ENCODE results near the gene CUX1.
"Not testable (repeated sequence)": the region's sequence is repeated elsewhere in the genome, so short reads cannot be mapped to it uniquely, and the experiment has no call there.

The CUX1 gene

DNA sequence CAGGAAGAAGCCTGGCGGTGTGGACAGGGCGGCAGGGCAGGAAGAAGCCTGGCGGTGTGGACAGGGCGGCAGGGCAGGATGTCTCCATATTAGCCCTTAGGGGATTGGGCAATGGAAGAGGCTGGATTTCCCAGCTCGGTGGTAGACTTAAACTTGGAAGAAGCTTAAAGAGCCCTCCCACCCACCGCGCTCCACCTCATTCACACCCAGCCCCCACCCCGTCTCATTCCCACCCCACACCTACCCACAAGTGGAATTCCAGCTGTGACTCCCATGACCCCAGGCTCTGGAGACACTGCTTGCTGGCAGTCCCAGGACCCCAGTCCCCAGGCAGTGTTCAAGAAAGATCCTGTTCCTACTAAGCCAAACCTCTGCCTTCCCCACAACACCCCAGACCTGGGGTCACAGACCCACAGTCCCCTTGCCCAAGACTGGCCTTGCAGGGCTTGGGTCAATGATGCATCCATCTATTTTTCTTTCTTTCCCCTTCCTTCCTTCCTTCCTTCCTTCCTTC, 504.8 kb downstream of the CUX1 start:
- TF ChIP-seq, protein P1, sequence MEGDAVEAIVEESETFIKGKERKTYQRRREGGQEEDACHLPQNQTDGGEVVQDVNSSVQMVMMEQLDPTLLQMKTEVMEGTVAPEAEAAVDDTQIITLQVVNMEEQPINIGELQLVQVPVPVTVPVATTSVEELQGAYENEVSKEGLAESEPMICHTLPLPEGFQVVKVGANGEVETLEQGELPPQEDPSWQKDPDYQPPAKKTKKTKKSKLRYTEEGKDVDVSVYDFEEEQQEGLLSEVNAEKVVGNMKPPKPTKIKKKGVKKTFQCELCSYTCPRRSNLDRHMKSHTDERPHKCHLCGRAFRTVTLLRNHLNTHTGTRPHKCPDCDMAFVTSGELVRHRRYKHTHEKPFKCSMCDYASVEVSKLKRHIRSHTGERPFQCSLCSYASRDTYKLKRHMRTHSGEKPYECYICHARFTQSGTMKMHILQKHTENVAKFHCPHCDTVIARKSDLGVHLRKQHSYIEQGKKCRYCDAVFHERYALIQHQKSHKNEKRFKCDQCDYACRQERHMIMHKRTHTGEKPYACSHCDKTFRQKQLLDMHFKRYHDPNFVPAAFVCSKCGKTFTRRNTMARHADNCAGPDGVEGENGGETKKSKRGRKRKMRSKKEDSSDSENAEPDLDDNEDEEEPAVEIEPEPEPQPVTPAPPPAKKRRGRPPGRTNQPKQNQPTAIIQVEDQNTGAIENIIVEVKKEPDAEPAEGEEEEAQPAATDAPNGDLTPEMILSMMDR (conservative IDR thresholded peaks at IDR 0.05; ENCODE audit: low read length): no peak
- H3K4me3 ChIP-seq (ENCODE audit: low read length): no peak overlapping the region

DNA sequence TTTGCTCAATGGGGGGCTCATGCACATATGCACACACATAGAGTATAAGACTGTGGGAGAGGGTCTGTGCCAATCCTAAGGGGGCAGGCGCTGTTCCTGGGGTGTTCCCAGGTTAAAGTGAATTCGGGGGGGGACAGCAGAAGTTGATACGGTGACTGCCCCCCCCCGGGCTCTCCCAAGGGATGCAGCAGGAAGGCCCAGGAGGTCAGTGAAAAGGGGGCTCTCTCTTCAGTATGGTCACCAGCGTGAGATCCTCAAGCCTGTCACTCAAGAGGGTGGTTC, 506.4 kb downstream of the CUX1 start:
- no peak overlapping the region for H3K4me3 ChIP-seq (ENCODE audit: low read length)
- TF ChIP-seq, protein P1 (conservative IDR thresholded peaks at IDR 0.05; ENCODE audit: low read length): no peak
- no peak for DNase-seq (ENCODE audit: low read depth)

More for the DNA sequence above, 504.8 kb downstream of the CUX1 start:
- no peak for DNase-seq (ENCODE audit: low read depth)

DNA sequence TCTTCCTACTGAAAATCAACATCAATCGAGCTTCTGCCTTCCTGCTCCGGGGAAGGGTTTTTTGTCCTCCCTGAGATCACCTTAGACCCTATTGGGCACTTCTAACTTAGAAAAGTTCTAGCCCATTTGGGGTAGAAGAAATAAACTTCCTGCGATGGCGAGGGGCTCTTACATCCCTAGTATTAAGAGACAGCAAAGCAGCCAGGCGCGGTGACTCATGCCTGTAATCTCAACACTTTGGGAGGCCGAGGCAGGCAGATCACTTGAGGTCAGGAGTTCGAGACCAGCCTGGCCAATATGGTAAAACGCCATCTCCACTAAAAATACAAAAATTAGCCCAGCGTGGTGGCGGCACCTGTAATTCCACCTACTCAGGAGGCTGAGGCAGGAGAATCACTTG, 507.7 kb downstream of the CUX1 start:
- not testable (repeated sequence) for H3K4me3 ChIP-seq (ENCODE audit: low read length); DNase-seq (ENCODE audit: low read depth)

DNA sequence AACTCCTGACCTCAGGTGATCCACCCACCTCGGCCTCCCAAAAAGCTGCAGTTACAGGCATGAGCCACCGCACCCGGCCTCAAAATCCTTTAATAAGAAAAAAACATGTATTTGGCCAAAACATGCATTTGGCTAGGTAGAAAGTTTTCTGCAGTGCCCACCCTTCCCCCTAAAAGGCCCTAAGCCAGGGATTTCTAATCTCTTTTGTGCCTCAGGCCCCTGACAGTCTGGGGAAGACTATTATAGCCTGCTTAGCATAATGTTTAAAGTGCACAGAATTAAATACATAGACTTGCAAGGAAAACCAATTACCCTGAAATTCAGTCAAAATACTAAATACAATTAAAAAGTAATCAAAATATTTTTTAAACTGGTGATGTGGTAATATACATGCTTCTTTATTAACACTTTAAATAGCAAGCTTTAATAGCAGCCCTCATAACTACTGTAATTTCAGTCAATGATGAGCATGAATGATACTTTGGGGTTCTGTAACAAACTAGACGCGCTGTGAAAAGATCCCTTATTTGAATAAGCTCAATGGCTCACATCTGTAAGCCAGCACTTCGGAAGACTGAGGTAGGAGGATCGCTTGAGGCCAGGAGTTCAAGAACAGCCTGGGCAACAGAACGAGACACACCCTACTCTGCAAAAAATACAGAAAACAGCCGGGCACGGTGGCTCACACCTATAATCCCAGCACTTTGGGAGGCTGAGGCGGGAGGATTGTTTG, 508.9 kb downstream of the CUX1 start:
- no peak for DNase-seq (ENCODE audit: low read depth)
- H3K4me3 ChIP-seq (ENCODE audit: low read length): no peak overlapping the region
- TF ChIP-seq, protein P1 (conservative IDR thresholded peaks at IDR 0.05; ENCODE audit: low read length): no peak

DNA sequence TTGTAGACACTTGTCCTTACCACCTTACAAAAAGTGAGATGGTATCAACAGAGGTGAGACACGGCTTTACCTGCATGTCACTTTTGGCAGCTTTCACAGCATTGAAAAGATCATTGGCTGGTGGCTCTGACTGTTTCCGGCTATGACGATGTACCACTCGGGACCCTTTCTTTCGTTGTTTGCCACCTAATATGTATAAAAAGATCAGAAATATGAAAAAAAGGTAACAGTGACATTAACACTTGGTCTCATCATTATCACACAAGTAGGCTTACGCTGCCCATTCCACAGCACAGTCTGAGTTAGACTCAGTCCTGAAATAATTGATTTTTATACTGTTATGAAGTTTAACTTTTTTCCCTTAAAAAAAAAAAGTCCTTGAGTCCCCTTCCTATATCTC, 509.8 kb downstream of the CUX1 start:
- not testable (repeated sequence) for H3K4me3 ChIP-seq (ENCODE audit: low read length); DNase-seq (ENCODE audit: low read depth)

DNA sequence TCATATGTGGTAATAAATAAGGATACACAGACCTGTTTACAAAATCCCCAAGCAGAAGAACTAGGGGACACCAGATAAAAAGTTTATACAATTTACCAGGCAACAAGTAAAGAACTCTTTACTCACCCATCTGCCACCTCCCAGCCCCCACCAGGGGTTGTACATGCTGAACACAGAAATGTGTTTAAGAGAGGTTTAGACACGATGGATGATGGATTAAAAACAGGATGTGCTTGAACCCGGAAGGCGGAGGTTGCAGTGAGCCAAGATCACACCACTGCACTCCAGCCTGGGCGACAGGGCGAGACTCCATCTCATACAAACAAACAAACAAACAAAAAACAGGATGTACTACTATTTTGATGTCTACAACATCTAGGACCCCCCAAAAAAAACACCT, 511.4 kb downstream of the CUX1 start:
- not testable (repeated sequence) for DNase-seq (ENCODE audit: low read depth); H3K4me3 ChIP-seq (ENCODE audit: low read length)

DNA sequence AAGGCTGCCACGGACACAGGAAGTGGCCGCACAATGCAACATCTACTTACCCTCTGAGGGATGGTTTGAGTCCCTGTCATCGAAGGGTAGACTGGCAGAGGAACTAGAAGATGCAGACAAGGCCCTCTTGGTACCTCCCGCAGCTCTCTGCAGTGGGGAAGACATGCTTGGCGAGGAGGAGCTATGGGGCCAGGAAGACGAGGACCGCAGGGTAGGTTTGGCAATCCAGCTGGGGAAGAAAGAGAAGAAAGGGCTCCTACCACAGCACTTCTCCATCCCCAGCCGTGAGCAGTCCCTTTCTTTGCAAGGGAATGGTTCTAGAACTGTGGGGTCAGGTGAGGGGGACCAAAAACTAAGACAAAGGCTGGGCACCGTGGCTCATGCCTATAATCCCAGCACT, 511.9 kb downstream of the CUX1 start:
- not testable (repeated sequence) for H3K4me3 ChIP-seq (ENCODE audit: low read length); DNase-seq (ENCODE audit: low read depth)

DNA sequence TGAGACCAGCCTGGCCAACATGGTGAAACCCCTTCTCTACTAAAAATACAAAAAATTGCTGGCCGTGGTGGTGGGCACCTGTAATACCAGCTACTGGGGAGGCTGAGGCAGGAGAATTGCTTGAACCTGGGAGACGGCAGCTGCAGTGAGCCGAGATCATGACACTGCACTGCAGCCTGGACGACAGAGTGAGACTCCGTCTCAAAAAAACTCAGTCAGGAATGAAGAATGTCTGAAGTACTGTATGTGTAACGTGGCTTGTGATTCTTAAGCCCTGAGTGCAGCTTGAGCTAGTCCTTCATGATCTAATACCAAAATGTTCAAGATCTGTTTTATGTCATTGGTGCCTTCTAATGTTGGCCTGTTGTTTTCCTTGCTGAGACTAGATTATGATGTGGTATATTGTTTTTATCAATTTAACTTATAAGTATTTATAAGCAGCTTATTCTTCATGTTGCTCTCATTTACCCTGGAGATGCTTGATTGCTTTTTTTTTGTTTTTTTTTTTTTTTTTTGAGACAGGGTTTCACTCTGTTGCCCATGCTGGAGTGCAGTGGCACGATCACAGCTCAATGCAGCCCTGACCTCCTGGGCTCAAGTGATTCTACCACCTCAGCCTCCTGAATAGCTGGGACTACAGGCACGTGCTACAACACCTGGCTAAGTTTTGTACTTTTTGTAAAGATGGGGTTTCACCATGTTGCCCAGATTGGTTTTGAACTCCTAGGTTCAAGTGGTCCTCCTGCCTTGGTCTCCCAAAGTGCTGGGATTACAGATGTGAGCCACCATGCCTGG, 513.4 kb downstream of the CUX1 start:
- not testable (repeated sequence) for H3K4me3 ChIP-seq (ENCODE audit: low read length)

More for the DNA sequence above, 513.4 kb downstream of the CUX1 start:
- not testable (repeated sequence) for DNase-seq (ENCODE audit: low read depth)

Measured in AG10803 (cell line).